ENCODE measurements around the gene PRKCZ. TPM values are rescaled to one million over a fixed set of nuclear protein-coding genes. Genes with fewer than 3 reads are reported as not detected.
A peak's percentile ranks its signal among the peaks of the same experiment; 100 is the strongest.

Gene PRKCZ
- total and polyA plus RNA-seq, 7 experiments from 2014 or later = 3.6 to 29.6 (median 24.0) TPM

DNA sequence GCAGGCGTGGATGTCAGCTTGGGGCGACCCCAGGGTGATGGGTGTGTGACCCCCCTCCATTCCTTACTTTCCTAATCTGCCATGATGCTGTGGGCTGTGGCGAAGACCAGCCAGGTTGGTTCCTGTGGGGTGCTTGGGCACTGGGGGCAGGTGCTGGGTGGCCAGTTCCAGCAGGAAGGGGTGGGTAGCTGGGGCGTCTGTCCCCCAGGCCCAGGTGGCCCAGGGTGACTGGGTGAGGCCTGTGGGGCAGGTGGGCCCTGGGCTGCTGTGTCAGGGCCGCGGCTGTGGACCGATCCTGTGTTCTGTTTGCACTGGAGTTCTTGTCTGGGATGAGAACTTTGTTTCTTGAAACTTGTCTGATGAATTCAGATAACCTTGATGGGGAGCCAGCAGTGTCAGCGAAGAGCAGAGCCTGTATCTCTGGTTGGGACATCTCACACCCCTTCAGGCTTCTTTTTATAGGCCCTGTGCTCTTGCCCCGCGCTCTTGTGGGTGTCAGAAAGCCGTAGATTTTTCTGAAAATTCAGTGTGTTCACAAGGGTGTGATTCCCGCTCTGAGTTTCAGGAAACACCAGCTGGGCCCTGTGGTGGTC lies 3.7 kb downstream of the PRKCZ start:
- H3K9me3 Mint-ChIP-seq = no peaks in the 10 kb centered on the region
- H3K4me1 Mint-ChIP-seq = peaks cover 4 to 19% (median 10%) of the 10 kb centered on the region in 7 donors
- H3K36me3 ChIP-seq (ENCODE audit: control insufficient read depth in 2 of 3, insufficient read depth in 3 of 3, low read length in 3 of 3) = peaks cover 0 to 20% (median 6%) of the 10 kb centered on the region in 3 experiments
- peaks cover 0 to 23% (median 0%) of the 10 kb centered on the region in 5 donors for H3K27me3 Mint-ChIP-seq
- peaks cover 0 to 8% (median 0%) of the 10 kb centered on the region in 5 donors for H3K36me3 Mint-ChIP-seq
- no peak overlapping the region for H3K4me3 ChIP-seq (ENCODE audit: low read length)
- no peak overlapping the region for H3K27ac Mint-ChIP-seq
- no peak for ATAC-seq
- no peak overlapping the region for H3K27ac ChIP-seq (ENCODE audit: low read depth, low read length)
- CTCF ChIA-PET = interaction anchor here (1.4 kb wide), 1 partner anchor 9 kb away, joined by 4 read pairs; no protein-coding TSS in a partner anchor
- H3K9me3 ChIP-seq (ENCODE audit: control insufficient read depth in 2 of 3, low read length in 3 of 3) = no peaks in the 10 kb centered on the region
- H3K4me3 Mint-ChIP-seq = peak overlapping the region in 2 of 10 donors; percentile 38 to 71
- POLR2A ChIA-PET = no interaction called here
- DNase-seq = no peak
- no peaks in the 10 kb centered on the region for H3K27me3 ChIP-seq (ENCODE audit: control insufficient read depth in 2 of 2, insufficient read depth in 2 of 2, low read length in 2 of 2)
- peaks cover 0 to 8% of the 10 kb centered on the region in 2 donors for H3K4me1 ChIP-seq (ENCODE audit: control insufficient read depth in 2 of 2, insufficient read depth in 2 of 2, low read length in 2 of 2)
- intact Hi-C loops (cut with micrococcal nuclease) = no loop called here

GRCh38 chr1:2054560-2054959 lies 4.3 kb downstream of the PRKCZ start:
- no peak overlapping the region for H3K27ac Mint-ChIP-seq
- intact Hi-C loops (cut with micrococcal nuclease) = no loop called here
- ATAC-seq = no peak

DNA sequence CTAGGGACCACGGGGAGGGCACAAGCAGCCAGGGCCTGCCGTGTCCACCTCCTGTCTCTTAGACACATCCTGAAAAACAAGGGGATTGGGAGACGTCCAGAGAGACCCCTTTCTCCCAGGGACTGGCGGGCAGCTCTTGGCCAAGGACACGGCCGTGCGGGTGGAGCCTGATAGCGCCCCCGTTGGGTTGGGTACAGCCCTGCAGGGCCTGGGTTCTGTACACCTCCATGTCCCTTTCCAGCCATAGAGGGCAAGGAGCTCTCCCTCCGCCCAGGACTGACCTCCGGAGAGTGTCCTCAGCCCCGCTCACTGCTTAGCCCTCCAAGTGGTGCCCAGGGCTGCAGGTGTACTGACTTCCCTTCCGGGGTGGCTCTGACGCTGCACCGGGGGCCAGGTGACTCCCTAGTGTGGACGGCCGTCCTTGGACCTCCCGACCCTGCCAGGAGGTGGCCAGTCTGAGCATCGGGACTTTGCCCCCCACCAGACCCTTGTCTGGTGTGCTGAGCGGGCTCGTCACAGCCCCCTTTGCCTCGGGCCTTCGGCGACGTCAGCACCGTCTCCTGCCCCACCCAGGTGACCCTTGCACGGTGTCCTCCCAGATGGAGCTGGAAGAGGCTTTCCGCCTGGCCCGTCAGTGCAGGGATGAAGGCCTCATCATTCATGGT lies 5.8 kb downstream of the PRKCZ start:
- H3K27ac ChIP-seq (ENCODE audit: low read depth, low read length) = no peak overlapping the region
- CTCF ChIA-PET = no interaction called here
- H3K9me3 ChIP-seq (ENCODE audit: control insufficient read depth in 2 of 3, low read length in 3 of 3) = no peaks in the 10 kb centered on the region
- H3K36me3 ChIP-seq (ENCODE audit: control insufficient read depth in 2 of 3, insufficient read depth in 3 of 3, low read length in 3 of 3) = peaks cover 0 to 37% (median 6%) of the 10 kb centered on the region in 3 experiments
- peaks cover 0 to 13% (median 4%) of the 10 kb centered on the region in 7 donors for H3K4me1 Mint-ChIP-seq
- H3K27me3 ChIP-seq (ENCODE audit: control insufficient read depth in 2 of 2, insufficient read depth in 2 of 2, low read length in 2 of 2) = no peaks in the 10 kb centered on the region
- peaks cover 0 to 17% (median 0%) of the 10 kb centered on the region in 5 donors for H3K36me3 Mint-ChIP-seq
- H3K27ac Mint-ChIP-seq = no peak overlapping the region
- no peak for ATAC-seq
- H3K4me3 ChIP-seq (ENCODE audit: low read length) = no peak overlapping the region
- DNase-seq = no peak
- POLR2A ChIA-PET = interaction anchor here (0.6 kb wide), 1 partner anchor 95 kb away, joined by 3 read pairs; no protein-coding TSS in a partner anchor
- H3K4me3 Mint-ChIP-seq = no peak overlapping the region
- no peaks in the 10 kb centered on the region for H3K4me1 ChIP-seq (ENCODE audit: control insufficient read depth in 2 of 2, insufficient read depth in 2 of 2, low read length in 2 of 2)
- H3K9me3 Mint-ChIP-seq = no peaks in the 10 kb centered on the region
- intact Hi-C loops (cut with micrococcal nuclease) = no loop called here
- peaks cover 0 to 15% (median 0%) of the 10 kb centered on the region in 5 donors for H3K27me3 Mint-ChIP-seq

More at GRCh38 chr1:2054560-2054959, 4.3 kb downstream of the PRKCZ start:
- H3K4me3 Mint-ChIP-seq = no peak overlapping the region
- peaks cover 1 to 13% (median 4%) of the 10 kb centered on the region in 7 donors for H3K4me1 Mint-ChIP-seq
- Histone ChIP-seq H3K4me3 (ENCODE audit: low read length) (no peak overlapping the region), H3K4me1 (ENCODE audit: control insufficient read depth in 2 of 2, insufficient read depth in 2 of 2, low read length in 2 of 2) (peaks cover 0 to 1% of the 10 kb centered on the region in 2 donors), H3K9me3 (ENCODE audit: control insufficient read depth in 2 of 3, low read length in 3 of 3) (no peaks in the 10 kb centered on the region), H3K27me3 (ENCODE audit: control insufficient read depth in 2 of 2, insufficient read depth in 2 of 2, low read length in 2 of 2) (no peaks in the 10 kb centered on the region), H3K36me3 (ENCODE audit: control insufficient read depth in 2 of 3, insufficient read depth in 3 of 3, low read length in 3 of 3) (peaks cover 0 to 22% (median 6%) of the 10 kb centered on the region in 3 experiments), H3K27ac (ENCODE audit: low read depth, low read length) (no peak overlapping the region)
- DNase-seq = no peak
- ChIA-PET POLR2A (no interaction called here), CTCF (no interaction called here)
- H3K36me3 Mint-ChIP-seq = peaks cover 0 to 15% (median 0%) of the 10 kb centered on the region in 5 donors
- peaks cover 0 to 16% (median 0%) of the 10 kb centered on the region in 5 donors for H3K27me3 Mint-ChIP-seq
- no peaks in the 10 kb centered on the region for H3K9me3 Mint-ChIP-seq

DNA sequence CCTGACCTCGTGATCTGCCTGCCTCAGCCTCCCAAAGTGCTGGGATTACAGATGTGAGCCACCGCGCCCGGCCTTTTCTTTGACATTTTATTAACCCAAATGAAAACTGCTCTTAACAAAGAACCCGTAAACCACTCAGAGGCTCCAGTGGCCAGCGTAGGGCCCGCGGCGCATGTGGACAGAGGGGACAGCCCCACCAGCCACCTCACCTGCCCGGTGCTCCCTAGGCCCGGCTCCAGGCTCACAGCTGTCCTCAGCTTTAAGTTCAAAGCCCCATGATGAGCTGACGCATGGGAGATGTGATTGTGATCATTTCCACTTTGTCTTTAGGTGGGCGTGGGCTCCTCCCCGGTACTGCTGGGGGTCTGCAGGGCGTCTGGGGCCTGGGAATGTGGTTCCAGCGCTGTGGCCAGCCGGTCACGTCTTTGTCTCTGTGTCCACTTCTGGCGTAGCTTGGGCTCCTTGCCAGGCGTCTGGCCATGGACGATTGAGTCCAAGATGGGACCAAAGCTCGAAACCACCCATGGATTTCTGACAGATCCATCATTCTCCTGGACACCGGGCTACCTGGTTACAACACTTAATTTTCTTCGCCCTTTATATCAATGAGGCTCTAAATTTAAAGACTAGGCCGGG lies 6.9 kb downstream of the PRKCZ start:
- Histone ChIP-seq H3K4me3 (ENCODE audit: low read length) (no peak overlapping the region), H3K27ac (ENCODE audit: low read depth, low read length) (no peak overlapping the region), H3K9me3 (ENCODE audit: control insufficient read depth in 2 of 3, low read length in 3 of 3) (no peaks in the 10 kb centered on the region), H3K36me3 (ENCODE audit: control insufficient read depth in 2 of 3, insufficient read depth in 3 of 3, low read length in 3 of 3) (peaks cover 0 to 47% (median 6%) of the 10 kb centered on the region in 3 experiments), H3K4me1 (ENCODE audit: control insufficient read depth in 2 of 2, insufficient read depth in 2 of 2, low read length in 2 of 2) (no peaks in the 10 kb centered on the region), H3K27me3 (ENCODE audit: control insufficient read depth in 2 of 2, insufficient read depth in 2 of 2, low read length in 2 of 2) (no peaks in the 10 kb centered on the region)
- no peak for DNase-seq
- ATAC-seq = no peak
- POLR2A ChIA-PET = no interaction called here
- Mint-ChIP-seq H3K27me3 (peaks cover 0 to 9% (median 0%) of the 10 kb centered on the region in 5 donors), H3K9me3 (no peaks in the 10 kb centered on the region), H3K4me3 (no peak overlapping the region), H3K4me1 (peaks cover 0 to 10% (median 4%) of the 10 kb centered on the region in 7 donors), H3K36me3 (peaks cover 0 to 25% (median 1%) of the 10 kb centered on the region in 5 donors), H3K27ac (no peak overlapping the region)
- CTCF ChIA-PET = interaction anchor here (0.7 to 1.8 kb wide), 2 partner anchors 8 to 128 kb away, joined by 5 to 6 read pairs; no protein-coding TSS in a partner anchor
- intact Hi-C loops (cut with micrococcal nuclease) = no loop called here

- Mint-ChIP-seq H3K4me1 (peaks cover 0 to 5% (median 0%) of the 10 kb centered on the region in 7 donors), H3K27ac (no peak overlapping the region), H3K9me3 (peaks cover 0 to 7% (median 0%) of the 10 kb centered on the region in 11 donors), H3K27me3 (no peaks in the 10 kb centered on the region), H3K36me3 (peaks cover 0 to 48% (median 17%) of the 10 kb centered on the region in 5 donors), H3K4me3 (no peak overlapping the region)
- no peak overlapping the region for H3K4me3 ChIP-seq (ENCODE audit: low read length)
- POLR2A ChIA-PET = no interaction called here
- no peaks in the 10 kb centered on the region for H3K27me3 ChIP-seq (ENCODE audit: control insufficient read depth in 2 of 2, insufficient read depth in 2 of 2, low read length in 2 of 2)
- no peaks in the 10 kb centered on the region for H3K9me3 ChIP-seq (ENCODE audit: control insufficient read depth in 2 of 3, low read length in 3 of 3)
- intact Hi-C loops (cut with micrococcal nuclease) = no loop called here
- peaks cover 0 to 47% (median 6%) of the 10 kb centered on the region in 3 experiments for H3K36me3 ChIP-seq (ENCODE audit: control insufficient read depth in 2 of 3, insufficient read depth in 3 of 3, low read length in 3 of 3)
- CTCF ChIA-PET = no interaction called here
- no peak overlapping the region for H3K27ac ChIP-seq (ENCODE audit: low read depth, low read length)
- H3K4me1 ChIP-seq (ENCODE audit: control insufficient read depth in 2 of 2, insufficient read depth in 2 of 2, low read length in 2 of 2) = no peaks in the 10 kb centered on the region
- no peak for DNase-seq
- no peak for ATAC-seq
Observed at GRCh38 chr1:2059290-2059953, 9.2 kb downstream of the PRKCZ start.

GRCh38 chr1:2060072-2060471 lies 9.9 kb downstream of the PRKCZ start:
- ATAC-seq = no peak
- H3K27ac Mint-ChIP-seq = no peak overlapping the region

More at GRCh38 chr1:2060072-2060471, 9.9 kb downstream of the PRKCZ start:
- Mint-ChIP-seq H3K4me3 (no peak overlapping the region), H3K9me3 (peaks cover 0 to 7% (median 0%) of the 10 kb centered on the region in 11 donors), H3K4me1 (peaks cover 0 to 5% (median 0%) of the 10 kb centered on the region in 7 donors), H3K36me3 (peaks cover 0 to 55% (median 23%) of the 10 kb centered on the region in 5 donors), H3K27me3 (no peaks in the 10 kb centered on the region)
- Histone ChIP-seq H3K36me3 (ENCODE audit: control insufficient read depth in 2 of 3, insufficient read depth in 3 of 3, low read length in 3 of 3) (peaks cover 0 to 47% (median 6%) of the 10 kb centered on the region in 3 experiments), H3K4me3 (ENCODE audit: low read length) (no peak overlapping the region), H3K27me3 (ENCODE audit: control insufficient read depth in 2 of 2, insufficient read depth in 2 of 2, low read length in 2 of 2) (no peaks in the 10 kb centered on the region), H3K9me3 (ENCODE audit: control insufficient read depth in 2 of 3, low read length in 3 of 3) (no peaks in the 10 kb centered on the region), H3K4me1 (ENCODE audit: control insufficient read depth in 2 of 2, insufficient read depth in 2 of 2, low read length in 2 of 2) (no peaks in the 10 kb centered on the region), H3K27ac (ENCODE audit: low read depth, low read length) (no peak overlapping the region)
- DNase-seq = no peak
- intact Hi-C loops (cut with micrococcal nuclease) = no loop called here
- CTCF ChIA-PET = no interaction called here
- POLR2A ChIA-PET = no interaction called here
